ENCODE measurements around the gene RAD51B. TPM values are rescaled to one million over a fixed set of nuclear protein-coding genes. Genes with fewer than 3 reads are reported as not detected.

RAD51B gene
- total and polyA plus RNA-seq, 2 of the 13 experiments (the other 11 are each of a cell fraction or from before 2014, with no cell fraction given) = 7.0 to 9.5 TPM

- TF ChIP-seq ZGPAT (CRISPR knock-in tag; IDR thresholded peaks at IDR 0.05) (no peak), TFAP4 (IDR thresholded peaks at IDR 0.05; ENCODE audit: borderline replicate concordance, low read depth) (no peak), GFI1 (CRISPR knock-in tag; IDR thresholded peaks at IDR 0.05; ENCODE audit: borderline replicate concordance) (no peak), GATA4 (IDR thresholded peaks at IDR 0.05; ENCODE audit: borderline replicate concordance, low read depth) (no peak), THAP11 (CRISPR knock-in tag; IDR thresholded peaks at IDR 0.05) (no peak)
Observed at GRCh38 chr14:68701001-68701741, 881.6 kb downstream of the RAD51B start (continued).

- no peaks in the 10 kb centered on the region for H3K36me3 ChIP-seq (replicated peaks in 1 of 2; ENCODE audit: control insufficient read depth in 1 of 2, insufficient read depth in 2 of 2, low read length in 2 of 2)
- no peak overlapping the region for H2AFZ ChIP-seq (ENCODE audit: low read length)
- H3K4me3 ChIP-seq (replicated peaks in 1 of 3; ENCODE audit: insufficient read depth in 1 of 3, low read depth in 2 of 3, low read length in 3 of 3) = no peak overlapping the region
- 7% methylated on average over 3 of the region's 4 CpGs for WGBS (ENCODE audit: low lambda C conversion rate)
- ATAC-seq = no peak
- no peaks in the 10 kb centered on the region for H3K9me3 ChIP-seq (ENCODE audit: low read length)
- in situ Hi-C loops (cut with HindIII; ENCODE audit: extremely low pct_ligation_motif_present, low pct_unique_long_range_greater_than_20kb) = no loop called here
- TF ChIP-seq ZNF687 (CRISPR knock-in tag; IDR thresholded peaks at IDR 0.05) (0 out of 2 replicates have a peak, but pooled peaks have one; percentile 9), DNMT3B (CRISPR knock-in tag; conservative IDR thresholded peaks at IDR 0.05) (no peak)
- H3K4me2 ChIP-seq (ENCODE audit: low read depth, low read length) = no peak overlapping the region
- POLR2A ChIA-PET = no interaction called here
- no peak overlapping the region for H3K9ac ChIP-seq (ENCODE audit: insufficient read depth, low read depth, low read length)
- FAIRE-seq = no peak
- no TSS peak for BruUV-seq (replicated peaks)
- H3K27me3 ChIP-seq (ENCODE audit: control insufficient read depth in 1 of 2, insufficient read depth in 2 of 2, low read length in 2 of 2) = peaks cover 0 to 17% of the 10 kb centered on the region in 2 experiments; a peak in 3 of 5 replicates
- H3K4me1 ChIP-seq (ENCODE audit: insufficient read depth, low read length) = peaks cover 39% of the 10 kb centered on the region
- intact Hi-C loops (cut with micrococcal nuclease; ENCODE audit: unreplicated experiment) = no loop called here
- CTCF ChIA-PET (ENCODE audit: low intra/inter-chr PET ratio, low total read pairs) = no interaction called here
- H4K20me1 ChIP-seq (ENCODE audit: insufficient read depth, low read length) = no peaks in the 10 kb centered on the region
- no peak for DNase-seq (ENCODE audit: low spot score)
- no peak overlapping the region for H3K27ac ChIP-seq (ENCODE audit: extremely low read length, insufficient read depth, low read length)
- H3K79me2 ChIP-seq (ENCODE audit: insufficient read depth, low read length) = no peaks in the 10 kb centered on the region
Observed at GRCh38 chr14:68702135-68702534, 882.6 kb downstream of the RAD51B start.

Measured in HepG2 (cell line).